H1 (cell line): ENCODE measurements around the gene SLC6A17. TPM values are rescaled to one million over a fixed set of nuclear protein-coding genes. Genes with fewer than 3 reads are reported as not detected.

Source experiments
- ASH2L ChIP-seq: fragments of 200-600, 300-600 bp; sonication (generic); IDR thresholded peaks from one replicate; pipeline ENCODE4 v1.7.1; 2017; ENCODE audit warnings: low read length
- CBX5 ChIP-seq: fragments of 300-800, 300-1000 bp; sonication (generic); IDR thresholded peaks from 2 replicates; pipeline ENCODE4 v1.7.1; 2016; ENCODE audit warnings: antibody characterized with exemption, low read length, low read depth
- CEBPB ChIP-seq: IDR thresholded peaks from 2 replicates; pipeline ENCODE4 v1.6.1; 2012; ENCODE audit warnings: low read depth, low read length
- CHD1 ChIP-seq: IDR thresholded peaks from 2 replicates; pipeline ENCODE4 v1.6.1; 2012; ENCODE audit warnings: low read depth, low read length, improper control_type of control experiment
- CHD2 ChIP-seq: IDR thresholded peaks from 2 replicates; pipeline ENCODE4 v1.6.1; 2012; ENCODE audit warnings: low read length, improper control_type of control experiment
- CREB1 ChIP-seq: IDR thresholded peaks from 2 replicates; pipeline ENCODE4 v1.6.1; 2012; ENCODE audit warnings: inconsistent platforms
- FOSL1 ChIP-seq: IDR thresholded peaks from 2 replicates; pipeline ENCODE4 v1.6.1; 2011; ENCODE audit warnings: mild to moderate bottlenecking, low read depth, low read length, moderate library complexity; ENCODE audit not compliant: insufficient read depth
- PHF8 ChIP-seq: fragments of 200-600 bp; sonication (generic); conservative IDR thresholded peaks from 2 replicates; pipeline ENCODE4 v1.7.1; 2012; ENCODE audit warnings: low read depth, mild to moderate bottlenecking, inconsistent platforms, low read length, moderate library complexity
- POLR2A ChIP-seq, 2 experiments: IDR thresholded peaks; 1 replicate in 1 of 2; 2 replicates in 1 of 2; pipeline ENCODE4 v1.6.1; 2011; ENCODE audit warnings: low read depth in 2 of 2, low read length in 2 of 2, mild to moderate bottlenecking in 2 of 2; ENCODE audit errors: control extremely low read depth in 1 of 2
- SIN3A ChIP-seq, 2 experiments: IDR thresholded peaks in 1 of 2; conservative IDR thresholded peaks in 1 of 2; 2 replicates each; pipeline ENCODE4 v1.6.1; 2011 to 2012; ENCODE audit warnings: low read length in 2 of 2, improper control_type of control experiment in 1 of 2, low read depth in 1 of 2, mild to moderate bottlenecking in 1 of 2
- SIRT6 ChIP-seq: IDR thresholded peaks from one replicate; pipeline ENCODE4 v1.7.1; 2012; ENCODE audit warnings: low read length, inconsistent platforms
- SP1 ChIP-seq: IDR thresholded peaks from 2 replicates; pipeline ENCODE4 v1.6.1; 2011; ENCODE audit warnings: low read depth, low read length
- TAF7 ChIP-seq: optimal IDR thresholded peaks from 2 replicates; pipeline ENCODE3; 2011; ENCODE audit warnings: low read depth, mild to moderate bottlenecking, inconsistent platforms, low read length, moderate library complexity, borderline replicate concordance
- YY1 ChIP-seq: IDR thresholded peaks from 2 replicates; pipeline ENCODE4 v1.6.1; 2011; ENCODE audit warnings: low read depth, mild to moderate bottlenecking, low read length
- ZNF274 ChIP-seq: IDR thresholded peaks from 2 replicates; pipeline ENCODE4 v1.7.0; 2012; ENCODE audit warnings: low read length, borderline replicate concordance; ENCODE audit errors: extremely low read depth
- polyA plus RNA-seq, 7 experiments: library from polyadenylated mRNA; depleted of rRNA in 3 of 7; stranded (reverse) in 5 of 7; unstranded in 2 of 7; fragments of >200 nt in 5 of 7; fragments of 200-250 nt in 2 of 7; gene quantifications; 1 replicate in 5 of 7; 2 replicates in 1 of 7; 4 replicates in 1 of 7; pipeline versions ENCODE4 v1.2.1 to v1.2.3, GENCODE V29; 2011 to 2013; ENCODE audit warnings: missing spikeins in 2 of 7, mixed read lengths in 2 of 7
- total RNA-seq: library from RNA; stranded (reverse); fragmentation: NEBNext Ultra II Directional; extraction: Animal tissue kit (Norgen Biotek cat#: 25700); gene quantifications from 2 replicates; pipeline ENCODE4 v1.2.1, GENCODE V29; 2021
- TF ChIP-seq, protein P1 (sequence below): IDR thresholded peaks from 2 replicates; pipeline ENCODE4 v1.6.1; 2012; ENCODE audit warnings: inconsistent platforms

The SLC6A17 gene
- total and polyA plus RNA-seq, 2 of the 8 experiments (the other 6 are each of a cell fraction or from before 2014, with no cell fraction given): 0.15 to 0.28 TPM

DNA sequence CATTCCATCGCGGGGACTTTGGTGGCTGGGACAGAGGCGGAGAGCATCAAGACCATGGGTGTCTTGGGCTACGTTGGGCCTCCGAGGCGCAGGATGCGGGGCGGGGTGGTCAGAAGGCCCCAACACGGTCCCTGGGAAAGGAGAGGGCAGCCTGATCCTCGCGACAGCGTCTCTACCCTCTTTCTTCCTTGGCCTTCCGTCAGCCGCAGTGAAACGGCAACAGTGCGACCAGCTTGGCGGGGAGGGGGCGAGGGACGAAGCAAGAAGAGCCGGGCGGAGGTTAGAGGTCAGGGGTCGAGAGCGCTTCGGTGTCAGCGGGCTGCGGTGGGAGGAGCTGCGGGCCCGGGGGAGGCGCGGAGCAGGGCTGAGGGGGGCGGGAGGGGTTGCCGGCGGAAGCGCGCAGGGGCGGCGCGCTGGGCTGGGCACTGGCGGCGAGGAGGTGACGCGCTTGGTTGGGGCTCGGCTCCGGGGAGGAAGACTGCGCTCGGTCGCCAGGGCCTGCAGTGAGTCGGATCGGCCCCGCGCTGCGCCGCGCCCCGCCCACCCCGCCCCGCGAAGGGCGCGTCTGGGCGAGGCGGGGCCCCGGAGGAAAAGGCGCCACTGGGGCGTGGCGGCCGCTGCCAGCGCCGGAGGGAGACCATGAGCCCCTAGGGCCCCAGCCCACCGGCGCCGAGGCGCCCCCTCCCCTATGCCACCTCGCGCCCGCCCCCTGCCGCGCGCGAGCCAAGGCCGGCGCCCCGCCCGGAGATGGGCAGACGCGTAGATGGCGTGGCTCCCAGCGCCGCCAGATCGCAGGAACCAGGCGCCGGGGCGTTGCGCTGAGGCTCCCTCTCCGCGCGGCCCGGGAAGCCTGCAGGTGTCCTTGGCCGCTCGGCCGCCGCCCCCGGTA lies 59.7 kb downstream of the SLC6A17 start, which contains the start of gene KCNC4 (continued):
- TF ChIP-seq SP1 (no peak), CHD2 (peak; percentile 66; the same call in 1 of the 2 replicates), FOSL1 (no peak), SIN3A (conservative IDR thresholded peaks at IDR 0.05 in 1 of 2, IDR thresholded peaks at IDR 0.05 in 1 of 2; ENCODE audit: low read depth in 1 of 2, low read length in 2 of 2) (peak in 1 of 2 experiments; percentile 17; a peak in 1 of 4 replicates), CBX5 (no peak), YY1 (no peak), TAF7 (no peak), ZNF274 (no peak), SIRT6 (no peak), POLR2A (IDR thresholded peaks at IDR 0.05; ENCODE audit: control extremely low read depth in 1 of 2, low read depth in 2 of 2, low read length in 2 of 2) (peak in 1 of 2 experiments; percentile 38; a peak in 1 of 3 replicates), CREB1 (no peak; the same call in none of the 2 replicates), CHD1 (no peak), CEBPB (no peak), ASH2L (peak; percentile 44), PHF8 (peak; percentile 43; the same call in 1 of the 2 replicates)
- TF ChIP-seq, protein P1, sequence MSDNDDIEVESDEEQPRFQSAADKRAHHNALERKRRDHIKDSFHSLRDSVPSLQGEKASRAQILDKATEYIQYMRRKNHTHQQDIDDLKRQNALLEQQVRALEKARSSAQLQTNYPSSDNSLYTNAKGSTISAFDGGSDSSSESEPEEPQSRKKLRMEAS: peak; percentile 5; the same call in 1 of the 2 replicates
